BJ (cell line): Measurements from ENCODE around the gene MYCBPAP. TPM values are rescaled to one million over a fixed set of nuclear protein-coding genes. Genes with fewer than 3 reads are reported as not detected.

Experiments used
- CTCF ChIA-PET: fragments of 350-600 bp; formaldehyde crosslinking; extraction: SDS; loops from one replicate; lab custom pipeline; 2021; ENCODE audit warnings: antibody characterized with exemption, inconsistent platforms; lab: Yijun Ruan, JAX
- POLR2A ChIA-PET: fragments of 300-600 bp; sonication (Branson Sonifier 250); formaldehyde crosslinking; extraction: SDS; loops from one replicate; lab custom pipeline; 2021; ENCODE audit warnings: antibody characterized with exemption; lab: Charles Lee
- DNase-seq: peaks from one replicate; pipeline ENCODE4 v3.0.0-alpha.2; 2011; ENCODE audit warnings: low read depth
- H3K27me3 ChIP-seq: 2 replicates; pipeline ENCODE4 v1.6.0; 2011; ENCODE audit warnings: low read length; ENCODE audit not compliant: control insufficient read depth, insufficient read depth
- H3K36me3 ChIP-seq: 2 replicates; pipeline ENCODE4 v1.5.1; 2011; ENCODE audit warnings: low read length; ENCODE audit not compliant: control insufficient read depth, insufficient read depth
- H3K4me3 ChIP-seq: 2 replicates; pipeline ENCODE4 v1.5.1; 2011; ENCODE audit warnings: low read depth, mild to moderate bottlenecking, control low read depth, low read length
- CTCF ChIP-seq: IDR thresholded peaks from 2 replicates; pipeline ENCODE4 v1.5.1; 2011; ENCODE audit warnings: low read depth, mild to moderate bottlenecking, control low read depth, inconsistent platforms, low read length, moderate library complexity; ENCODE audit not compliant: insufficient read depth
- polyA plus RNA-seq: library from polyadenylated mRNA; depleted of rRNA; stranded (reverse); fragments of >200 nt; gene quantifications from 2 replicates; pipeline ENCODE4 v1.2.3, GENCODE V29; 2011

Gene MYCBPAP
- polyA plus RNA-seq, 1 experiment = 0.67 TPM

GRCh38 chr17:50465635-50466034 lies 42.6 kb upstream of the MYCBPAP start:
- no peak for DNase-seq
- H3K27me3 ChIP-seq = peaks cover 20% of the 10 kb centered on the region
- no peak for TF ChIP-seq CTCF
- H3K4me3 ChIP-seq = no peak overlapping the region
- H3K36me3 ChIP-seq = no peaks in the 10 kb centered on the region; the same call in none of the 2 replicates
- ChIA-PET CTCF (interaction anchor here (3.8 kb wide), 1 partner anchor 13 kb away, joined by 19 read pairs; the partner anchor contains the start of gene RSAD1), POLR2A (no interaction called here)

GRCh38 chr17:50466371-50467113 lies 41.7 kb upstream of the MYCBPAP start:
- no peak for DNase-seq
- ChIA-PET POLR2A (no interaction called here), CTCF (interaction anchor here (0.6 to 3.8 kb wide), 2 partner anchors 12 to 96 kb away, joined by 3 to 19 read pairs; partner anchors contain the start of gene RSAD1)
- Histone ChIP-seq H3K27me3 (peaks cover 20% of the 10 kb centered on the region), H3K4me3 (no peak overlapping the region), H3K36me3 (no peaks in the 10 kb centered on the region; the same call in none of the 2 replicates)
- no peak for TF ChIP-seq CTCF

- CTCF ChIA-PET = interaction anchor here (0.6 to 3.8 kb wide), 3 partner anchors 11 to 97 kb away, joined by 3 to 19 read pairs (median 4); partner anchors contain the start of gene RSAD1
These were observed 41.0 kb upstream of the MYCBPAP start for GRCh38 chr17:50467114-50467854.

GRCh38 chr17:50467855-50468303 lies 40.4 kb upstream of the MYCBPAP start:
- no peak for DNase-seq
- ChIA-PET CTCF (interaction anchor here (0.8 to 3.8 kb wide), 3 partner anchors 11 to 14 kb away, joined by 4 to 19 read pairs (median 4); partner anchors contain the start of gene RSAD1), POLR2A (no interaction called here)
- H3K27me3 ChIP-seq = peaks cover 20% of the 10 kb centered on the region
- no peak overlapping the region for H3K4me3 ChIP-seq
- H3K36me3 ChIP-seq = no peaks in the 10 kb centered on the region; the same call in 1 of the 2 replicates
- no peak for TF ChIP-seq CTCF

More at GRCh38 chr17:50467114-50467854, 41.0 kb upstream of the MYCBPAP start:
- no peak for TF ChIP-seq CTCF
- Histone ChIP-seq H3K36me3 (no peaks in the 10 kb centered on the region; the same call in none of the 2 replicates), H3K27me3 (peaks cover 20% of the 10 kb centered on the region), H3K4me3 (no peak overlapping the region)
- no peak for DNase-seq
- POLR2A ChIA-PET = no interaction called here
